Measurements from ENCODE around the gene ASB8. TPM values are rescaled to one million over a fixed set of nuclear protein-coding genes. Genes with fewer than 3 reads are reported as not detected.

Gene ASB8
- total RNA-seq, 1 donor, result 23.7 TPM

DNA sequence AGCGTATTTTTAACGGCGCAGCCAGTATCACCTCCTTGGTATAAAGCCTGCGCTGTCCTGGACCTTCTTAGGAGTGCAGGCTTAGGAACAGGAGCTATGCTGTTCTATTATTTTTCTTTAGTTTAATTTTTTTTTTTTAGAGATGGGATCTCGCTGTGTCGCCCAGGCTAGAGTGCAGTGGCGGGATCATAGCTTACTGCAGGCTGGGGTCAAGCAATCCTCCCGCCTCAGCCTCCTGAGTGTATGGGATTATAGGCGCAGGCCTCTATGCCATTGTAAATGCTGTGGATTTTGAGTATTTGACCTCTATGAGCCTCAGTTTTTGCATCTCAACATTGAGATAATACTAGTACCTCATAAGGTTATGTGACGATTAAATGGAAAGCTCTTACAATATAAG lies 41.7 kb upstream of the ASB8 start:
- H3K4me3 ChIP-seq (ENCODE audit: low read depth, low read length), result peak overlapping the region; percentile 65
- no peak for DNase-seq (ENCODE audit: low read depth)
- TF ChIP-seq, protein P1, sequence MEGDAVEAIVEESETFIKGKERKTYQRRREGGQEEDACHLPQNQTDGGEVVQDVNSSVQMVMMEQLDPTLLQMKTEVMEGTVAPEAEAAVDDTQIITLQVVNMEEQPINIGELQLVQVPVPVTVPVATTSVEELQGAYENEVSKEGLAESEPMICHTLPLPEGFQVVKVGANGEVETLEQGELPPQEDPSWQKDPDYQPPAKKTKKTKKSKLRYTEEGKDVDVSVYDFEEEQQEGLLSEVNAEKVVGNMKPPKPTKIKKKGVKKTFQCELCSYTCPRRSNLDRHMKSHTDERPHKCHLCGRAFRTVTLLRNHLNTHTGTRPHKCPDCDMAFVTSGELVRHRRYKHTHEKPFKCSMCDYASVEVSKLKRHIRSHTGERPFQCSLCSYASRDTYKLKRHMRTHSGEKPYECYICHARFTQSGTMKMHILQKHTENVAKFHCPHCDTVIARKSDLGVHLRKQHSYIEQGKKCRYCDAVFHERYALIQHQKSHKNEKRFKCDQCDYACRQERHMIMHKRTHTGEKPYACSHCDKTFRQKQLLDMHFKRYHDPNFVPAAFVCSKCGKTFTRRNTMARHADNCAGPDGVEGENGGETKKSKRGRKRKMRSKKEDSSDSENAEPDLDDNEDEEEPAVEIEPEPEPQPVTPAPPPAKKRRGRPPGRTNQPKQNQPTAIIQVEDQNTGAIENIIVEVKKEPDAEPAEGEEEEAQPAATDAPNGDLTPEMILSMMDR (IDR thresholded peaks at IDR 0.05; ENCODE audit: insufficient read depth, low read depth, low read length), result no peak

DNA sequence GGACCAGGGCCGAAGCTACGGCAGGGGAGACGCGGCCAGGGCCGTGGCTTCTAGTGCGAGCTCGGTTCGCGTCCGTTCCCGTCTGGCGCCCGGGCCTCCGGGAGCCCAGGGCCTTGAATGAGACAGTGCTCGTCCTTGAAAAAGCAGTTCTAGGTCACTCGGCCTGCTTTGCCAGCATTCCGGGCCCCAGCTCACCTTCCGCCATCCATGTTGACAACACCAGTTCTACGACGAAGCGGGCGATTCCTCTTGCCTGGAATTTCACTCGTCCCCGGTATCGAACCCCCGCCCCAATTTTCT lies 41.3 kb upstream of the ASB8 start:
- TF ChIP-seq, protein P1 (IDR thresholded peaks at IDR 0.05; ENCODE audit: insufficient read depth, low read depth, low read length), result no peak

DNA sequence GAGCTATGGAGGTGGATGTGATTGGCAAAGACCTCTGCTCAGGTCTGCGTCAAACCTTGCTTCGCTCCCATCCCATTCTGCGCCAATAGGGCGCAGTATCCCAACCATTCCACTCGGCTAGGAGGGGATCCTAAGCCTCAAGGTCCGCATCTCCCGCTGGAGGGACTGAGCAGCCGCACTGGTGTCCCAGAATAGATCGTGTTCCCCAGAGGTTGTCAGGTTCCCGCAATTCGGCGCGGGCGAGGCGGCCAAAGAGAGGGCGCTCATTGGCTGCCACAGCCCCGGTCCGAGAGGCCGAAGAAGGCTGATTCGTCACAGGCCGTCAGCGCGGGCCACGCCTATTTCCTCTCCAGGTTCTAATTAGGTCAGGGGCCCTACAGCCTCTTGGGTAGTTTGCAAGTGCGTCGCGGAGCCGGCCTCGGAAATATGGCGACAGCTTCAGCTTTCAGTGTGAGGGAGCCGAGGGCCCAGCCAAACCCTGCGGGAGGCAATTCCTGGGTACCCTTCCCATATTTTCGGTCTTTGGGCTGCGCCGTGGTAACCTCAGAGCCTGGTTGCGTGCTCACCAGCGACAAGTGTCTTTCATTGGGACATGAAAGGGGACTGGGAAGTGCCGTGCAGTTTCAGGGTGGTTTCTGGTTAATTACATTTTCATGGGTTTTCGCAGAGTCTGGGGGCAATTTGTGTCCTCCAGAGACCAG lies 40.8 kb upstream of the ASB8 start:
- H3K4me3 ChIP-seq (ENCODE audit: low read depth, low read length), result peak overlapping the region; percentile 65
- DNase-seq (ENCODE audit: low read depth), result peak; percentile 88
- TF ChIP-seq, protein P1 (IDR thresholded peaks at IDR 0.05; ENCODE audit: insufficient read depth, low read depth, low read length), result no peak

More for the DNA sequence above, 41.3 kb upstream of the ASB8 start:
- H3K4me3 ChIP-seq (ENCODE audit: low read depth, low read length), result peak overlapping the region; percentile 65
- no peak for DNase-seq (ENCODE audit: low read depth)

DNA sequence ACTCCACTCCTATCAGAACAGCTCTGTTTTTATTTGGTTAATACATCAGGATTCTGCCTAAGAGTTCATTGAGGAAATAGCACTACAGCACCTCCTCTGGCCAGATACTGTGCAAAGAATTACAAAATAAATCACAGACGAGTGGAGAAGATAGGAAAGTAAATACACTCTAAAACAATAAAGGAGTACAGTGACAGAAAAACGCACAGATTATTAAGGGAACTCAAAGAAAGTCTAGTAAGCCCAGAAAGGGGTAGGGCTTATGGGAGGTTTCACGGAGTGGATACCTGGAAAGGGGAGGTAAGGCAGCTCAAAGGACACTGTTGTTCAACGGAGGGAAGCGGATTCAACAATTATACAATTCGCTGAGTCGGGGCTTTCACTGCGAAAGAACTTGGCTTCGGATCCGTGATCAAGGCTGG lies 40.2 kb upstream of the ASB8 start:
- no peak for DNase-seq (ENCODE audit: low read depth)
- TF ChIP-seq, protein P1 (IDR thresholded peaks at IDR 0.05; ENCODE audit: insufficient read depth, low read depth, low read length), result peak; percentile 29
- H3K4me3 ChIP-seq (ENCODE audit: low read depth, low read length), result peak overlapping the region; percentile 47

DNA sequence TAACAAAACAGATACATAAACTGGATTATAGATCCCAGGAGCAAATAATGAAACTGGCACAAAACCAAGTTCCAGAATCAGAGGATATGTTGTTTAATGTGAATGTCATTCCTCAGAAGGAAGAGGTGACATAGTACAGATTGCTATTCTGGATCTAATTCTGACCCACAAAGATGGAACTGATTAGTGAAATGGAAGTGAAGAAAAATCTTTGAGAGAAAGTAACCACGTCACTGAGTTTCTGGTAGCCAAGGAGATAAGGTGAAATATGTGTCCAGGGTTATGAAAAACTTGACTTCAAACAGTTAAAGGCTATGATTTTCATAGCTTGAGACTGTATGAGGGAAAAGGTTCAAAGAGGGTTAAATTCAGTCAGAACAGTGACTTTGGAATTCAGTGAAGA lies 37.5 kb upstream of the ASB8 start:
- DNase-seq (ENCODE audit: low read depth), result peak; percentile 89
- H3K4me3 ChIP-seq (ENCODE audit: low read depth, low read length), result peak overlapping the region; percentile 2
- TF ChIP-seq, protein P1 (IDR thresholded peaks at IDR 0.05; ENCODE audit: insufficient read depth, low read depth, low read length), result no peak

DNA sequence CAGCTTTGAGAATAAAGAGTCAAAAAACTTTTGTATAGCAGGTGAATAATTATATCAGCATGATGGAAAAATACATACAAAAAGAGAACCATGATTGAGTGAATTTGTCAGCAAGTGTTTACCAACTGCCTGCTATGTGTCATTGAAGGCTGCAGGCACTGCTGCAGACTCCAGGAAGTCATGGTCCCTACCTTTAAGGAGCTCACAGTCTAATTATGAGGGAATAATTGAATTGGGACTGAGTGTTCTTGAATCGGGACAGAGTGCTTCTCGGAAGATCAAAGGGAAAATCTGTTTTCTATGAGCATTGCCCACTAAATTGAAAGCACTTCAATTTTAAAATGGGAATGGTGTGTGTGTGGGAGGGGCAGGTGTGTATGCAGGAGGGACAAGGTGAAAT lies 36.3 kb upstream of the ASB8 start:
- TF ChIP-seq, protein P1 (IDR thresholded peaks at IDR 0.05; ENCODE audit: insufficient read depth, low read depth, low read length), result no peak
- DNase-seq (ENCODE audit: low read depth), result no peak
- no peak overlapping the region for H3K4me3 ChIP-seq (ENCODE audit: low read depth, low read length)

DNA sequence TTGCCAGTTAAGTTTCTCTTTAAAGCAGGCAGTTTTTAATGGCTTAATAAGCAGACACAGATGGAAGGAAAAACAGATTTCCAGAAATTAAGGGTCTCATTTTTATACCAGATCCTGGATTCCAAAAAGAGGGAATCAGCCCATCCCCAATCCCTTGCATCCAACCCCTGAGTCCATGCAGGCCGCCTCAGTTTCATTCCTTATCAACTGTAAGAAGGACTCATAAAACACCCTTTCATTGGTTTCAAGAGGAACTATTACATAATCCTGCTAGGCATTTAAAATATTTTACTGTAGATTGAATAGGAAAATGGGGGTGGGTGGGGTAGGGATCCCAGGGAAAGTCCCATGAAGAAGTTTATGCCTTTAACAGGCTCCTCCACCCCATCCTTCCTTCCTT lies 35.5 kb upstream of the ASB8 start:
- TF ChIP-seq, protein P1 (IDR thresholded peaks at IDR 0.05; ENCODE audit: insufficient read depth, low read depth, low read length), result no peak

More for the DNA sequence above, 35.5 kb upstream of the ASB8 start:
- no peak overlapping the region for H3K4me3 ChIP-seq (ENCODE audit: low read depth, low read length)
- peak; percentile 57 for DNase-seq (ENCODE audit: low read depth)
